Measurements from ENCODE around the gene CEMIP2.
A peak's percentile ranks its signal among the peaks of the same experiment; 100 is the strongest.

DNA sequence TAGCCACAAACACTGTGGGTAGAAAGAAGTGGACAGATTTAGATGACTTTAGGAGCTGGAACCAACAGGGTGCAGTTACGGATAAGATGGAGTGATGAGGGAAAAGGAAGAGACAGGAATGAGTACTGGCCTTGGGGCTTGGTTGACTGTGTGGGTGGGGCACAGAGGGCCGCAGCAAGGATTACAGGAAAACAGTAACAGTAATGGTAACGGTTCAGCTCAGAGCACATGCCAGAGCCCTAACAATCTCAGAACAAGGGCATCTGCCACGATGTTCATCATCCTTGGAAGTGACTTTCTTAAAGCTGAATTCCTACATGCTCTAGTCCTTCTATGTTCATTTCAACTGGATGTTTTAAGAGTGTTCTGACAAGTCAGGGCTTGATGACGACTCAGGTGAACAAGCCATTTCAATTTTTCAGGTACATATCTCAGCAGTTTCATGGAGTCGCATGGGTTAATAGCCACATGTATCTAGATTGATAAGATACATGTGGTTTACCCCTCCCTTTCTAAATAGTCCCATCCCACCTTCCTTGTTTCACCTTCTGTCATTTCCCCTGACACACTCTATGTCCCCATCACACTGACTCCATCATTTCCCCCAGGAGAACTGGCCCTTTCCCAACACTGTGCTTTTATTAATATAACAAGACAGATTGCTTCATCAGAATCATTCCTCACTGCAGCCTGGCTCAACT is 65.0 kb downstream of the CEMIP2 start:
- TF ChIP-seq, protein P1, sequence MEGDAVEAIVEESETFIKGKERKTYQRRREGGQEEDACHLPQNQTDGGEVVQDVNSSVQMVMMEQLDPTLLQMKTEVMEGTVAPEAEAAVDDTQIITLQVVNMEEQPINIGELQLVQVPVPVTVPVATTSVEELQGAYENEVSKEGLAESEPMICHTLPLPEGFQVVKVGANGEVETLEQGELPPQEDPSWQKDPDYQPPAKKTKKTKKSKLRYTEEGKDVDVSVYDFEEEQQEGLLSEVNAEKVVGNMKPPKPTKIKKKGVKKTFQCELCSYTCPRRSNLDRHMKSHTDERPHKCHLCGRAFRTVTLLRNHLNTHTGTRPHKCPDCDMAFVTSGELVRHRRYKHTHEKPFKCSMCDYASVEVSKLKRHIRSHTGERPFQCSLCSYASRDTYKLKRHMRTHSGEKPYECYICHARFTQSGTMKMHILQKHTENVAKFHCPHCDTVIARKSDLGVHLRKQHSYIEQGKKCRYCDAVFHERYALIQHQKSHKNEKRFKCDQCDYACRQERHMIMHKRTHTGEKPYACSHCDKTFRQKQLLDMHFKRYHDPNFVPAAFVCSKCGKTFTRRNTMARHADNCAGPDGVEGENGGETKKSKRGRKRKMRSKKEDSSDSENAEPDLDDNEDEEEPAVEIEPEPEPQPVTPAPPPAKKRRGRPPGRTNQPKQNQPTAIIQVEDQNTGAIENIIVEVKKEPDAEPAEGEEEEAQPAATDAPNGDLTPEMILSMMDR (IDR thresholded peaks at IDR 0.05) = no peak
- TF ChIP-seq EP300 (IDR thresholded peaks at IDR 0.05) (no peak), POLR2A (IDR thresholded peaks at IDR 0.05) (no peak), POLR2AphosphoS5 (IDR thresholded peaks at IDR 0.05) (peak in 1 of 2 donors; percentile 10)
